ENCODE results near the gene ADAM20.

The ADAM20 gene

DNA sequence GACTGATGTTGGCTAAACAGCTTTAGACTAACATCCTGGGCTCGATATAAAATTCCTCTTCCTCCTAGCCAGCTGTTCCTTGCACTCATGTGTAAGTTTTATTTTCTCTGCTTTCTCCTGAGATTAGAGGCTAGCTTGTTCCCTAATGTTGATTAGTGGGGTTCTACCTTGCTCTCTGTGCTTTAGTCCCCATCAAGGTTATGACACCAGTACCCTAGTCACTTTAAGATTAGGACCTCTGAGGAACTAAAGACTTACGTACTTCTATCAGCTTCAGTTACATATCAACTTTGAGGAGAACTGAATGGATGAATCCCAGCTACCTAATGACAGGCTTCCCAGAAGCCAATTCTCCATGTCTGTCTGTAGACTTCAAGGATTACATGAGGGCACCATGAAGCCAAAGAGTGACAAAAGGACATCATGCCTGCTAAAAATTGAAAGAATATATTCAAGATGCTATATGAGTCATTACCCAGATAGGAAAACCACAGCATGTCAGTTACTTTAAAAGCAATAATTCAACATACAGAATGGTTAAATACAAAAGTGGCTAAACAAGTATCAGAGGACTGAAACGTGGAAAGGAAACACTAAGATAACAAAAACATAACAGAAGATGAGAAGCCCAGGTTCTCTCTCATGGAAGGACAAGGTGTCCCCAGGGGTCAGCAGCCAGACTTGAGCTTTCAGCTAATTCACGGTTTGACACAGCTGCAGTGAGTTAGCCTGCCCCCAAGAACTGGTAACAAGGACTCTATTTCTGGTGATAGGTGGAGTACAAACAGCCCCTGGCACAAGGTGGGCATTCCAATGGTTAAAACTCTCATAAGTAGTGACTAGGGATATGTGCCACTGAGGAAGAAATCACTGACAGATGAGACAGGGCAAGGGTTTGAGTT, 20.4 kb downstream of the ADAM20 start:
- TF ChIP-seq, protein P1, sequence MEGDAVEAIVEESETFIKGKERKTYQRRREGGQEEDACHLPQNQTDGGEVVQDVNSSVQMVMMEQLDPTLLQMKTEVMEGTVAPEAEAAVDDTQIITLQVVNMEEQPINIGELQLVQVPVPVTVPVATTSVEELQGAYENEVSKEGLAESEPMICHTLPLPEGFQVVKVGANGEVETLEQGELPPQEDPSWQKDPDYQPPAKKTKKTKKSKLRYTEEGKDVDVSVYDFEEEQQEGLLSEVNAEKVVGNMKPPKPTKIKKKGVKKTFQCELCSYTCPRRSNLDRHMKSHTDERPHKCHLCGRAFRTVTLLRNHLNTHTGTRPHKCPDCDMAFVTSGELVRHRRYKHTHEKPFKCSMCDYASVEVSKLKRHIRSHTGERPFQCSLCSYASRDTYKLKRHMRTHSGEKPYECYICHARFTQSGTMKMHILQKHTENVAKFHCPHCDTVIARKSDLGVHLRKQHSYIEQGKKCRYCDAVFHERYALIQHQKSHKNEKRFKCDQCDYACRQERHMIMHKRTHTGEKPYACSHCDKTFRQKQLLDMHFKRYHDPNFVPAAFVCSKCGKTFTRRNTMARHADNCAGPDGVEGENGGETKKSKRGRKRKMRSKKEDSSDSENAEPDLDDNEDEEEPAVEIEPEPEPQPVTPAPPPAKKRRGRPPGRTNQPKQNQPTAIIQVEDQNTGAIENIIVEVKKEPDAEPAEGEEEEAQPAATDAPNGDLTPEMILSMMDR (IDR thresholded peaks at IDR 0.05): no peak

DNA sequence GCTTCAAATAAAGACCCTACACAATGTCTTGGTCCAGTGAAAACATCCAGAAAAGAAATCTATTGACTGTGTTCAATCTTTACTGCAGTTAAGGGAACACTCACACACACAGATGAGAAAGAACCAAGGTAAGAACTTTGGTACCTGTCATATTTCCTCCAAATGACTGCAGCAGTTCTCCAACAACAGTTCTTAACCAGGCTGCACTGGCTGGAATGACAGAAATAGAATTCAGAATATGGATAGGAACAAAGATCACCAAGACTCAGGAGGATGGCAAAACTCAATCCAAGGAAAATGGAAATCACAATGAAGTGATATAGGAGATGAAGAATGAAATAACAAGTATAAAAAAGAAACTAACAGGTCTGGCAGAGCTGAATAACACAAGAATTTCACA, 36.6 kb downstream of the ADAM20 start:
- TF ChIP-seq, protein P1 (IDR thresholded peaks at IDR 0.05): no peak

GRCh38 chr14:70489579-70490200, 45.1 kb downstream of the ADAM20 start:
- TF ChIP-seq, protein P1 (IDR thresholded peaks at IDR 0.05): no peak

- TF ChIP-seq, protein P1 (IDR thresholded peaks at IDR 0.05): no peak
These were observed 61.0 kb downstream of the ADAM20 start for GRCh38 chr14:70473825-70474224.
